ENCODE measurements around the gene SMIM43.

SMIM43 gene

GRCh38 chr4:121764702-121765367 lies at the start of gene SMIM43:
Gene SMIM43, minus strand, starts transcription at chr4:121765164. Its CDS starts 59 bp downstream, at chr4:121765105.
- no peak for DNase-seq

- no peak for DNase-seq
Measured at GRCh38 chr4:121814756-121815155, 49.8 kb upstream of the SMIM43 start.

- no peak for DNase-seq
Measured at GRCh38 chr4:121811122-121811521, 46.2 kb upstream of the SMIM43 start.

GRCh38 chr4:121806411-121806810 lies 41.4 kb upstream of the SMIM43 start:
- DNase-seq: no peak

GRCh38 chr4:121801715-121802075 lies 36.7 kb upstream of the SMIM43 start:
- no peak for DNase-seq

- peak; percentile 63 for DNase-seq
Measured at GRCh38 chr4:121800961-121801714, 36.2 kb upstream of the SMIM43 start, which contains the start of gene EXOSC9. Gene EXOSC9, plus strand, starts transcription at chr4:121801323. Its CDS starts 102 bp downstream, at chr4:121801425.

GRCh38 chr4:121800638-121800960 lies 35.6 kb upstream of the SMIM43 start:
- peak; percentile 50 for DNase-seq

- DNase-seq: no peak
Measured at GRCh38 chr4:121799867-121800501, 35.0 kb upstream of the SMIM43 start.

GRCh38 chr4:121799208-121799823 lies 34.4 kb upstream of the SMIM43 start:
- DNase-seq: no peak

GRCh38 chr4:121796283-121796682 lies 31.3 kb upstream of the SMIM43 start:
- no peak for DNase-seq

- no peak for DNase-seq
Measured at GRCh38 chr4:121794505-121795188, 29.7 kb upstream of the SMIM43 start.

- DNase-seq: no peak
Measured at GRCh38 chr4:121792966-121793365, 28.0 kb upstream of the SMIM43 start.

- no peak for DNase-seq
Measured at GRCh38 chr4:121791481-121791880, 26.5 kb upstream of the SMIM43 start.

- no peak for DNase-seq
Measured at GRCh38 chr4:121790976-121791375, 26.0 kb upstream of the SMIM43 start.

GRCh38 chr4:121789960-121790829 lies 25.2 kb upstream of the SMIM43 start:
- DNase-seq: no peak

GRCh38 chr4:121789455-121789854 lies 24.5 kb upstream of the SMIM43 start:
- no peak for DNase-seq

GRCh38 chr4:121788896-121789295 lies 23.9 kb upstream of the SMIM43 start:
- DNase-seq: no peak

- DNase-seq: no peak
Measured at GRCh38 chr4:121786221-121786620, 21.3 kb upstream of the SMIM43 start.

GRCh38 chr4:121785479-121785878 lies 20.5 kb upstream of the SMIM43 start:
- no peak for DNase-seq

- DNase-seq: no peak
Measured at GRCh38 chr4:121784975-121785374, 20.0 kb upstream of the SMIM43 start.

- no peak for DNase-seq
Measured at GRCh38 chr4:121784401-121784800, 19.4 kb upstream of the SMIM43 start.

- no peak for DNase-seq
Measured at GRCh38 chr4:121783210-121783609, 18.2 kb upstream of the SMIM43 start.
